ENCODE results near the gene VOPP1.
"Not testable (repeated sequence)": the region's sequence is repeated elsewhere in the genome, so short reads cannot be mapped to it uniquely, and the experiment has no call there.

The VOPP1 gene

DNA sequence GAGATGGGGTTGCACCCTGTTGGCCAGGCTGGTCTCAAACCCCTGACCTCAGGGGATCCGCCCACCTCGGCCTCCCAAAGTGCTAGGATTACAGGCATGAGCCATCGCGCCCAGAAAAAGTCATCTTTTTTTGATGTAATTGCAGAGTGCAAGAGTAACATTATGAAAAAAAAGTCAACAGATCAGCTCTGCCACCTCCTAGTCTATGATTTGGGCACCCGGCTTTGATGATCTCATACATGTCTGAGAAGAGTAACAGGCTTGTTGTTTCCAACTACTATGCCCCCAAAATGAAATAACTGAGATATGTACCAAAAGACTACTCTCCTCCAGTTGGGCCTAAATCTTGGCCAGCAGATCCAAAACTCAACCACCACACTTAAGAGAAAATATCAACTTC is 40.8 kb downstream of the VOPP1 start:
- no peak for DNase-seq

DNA sequence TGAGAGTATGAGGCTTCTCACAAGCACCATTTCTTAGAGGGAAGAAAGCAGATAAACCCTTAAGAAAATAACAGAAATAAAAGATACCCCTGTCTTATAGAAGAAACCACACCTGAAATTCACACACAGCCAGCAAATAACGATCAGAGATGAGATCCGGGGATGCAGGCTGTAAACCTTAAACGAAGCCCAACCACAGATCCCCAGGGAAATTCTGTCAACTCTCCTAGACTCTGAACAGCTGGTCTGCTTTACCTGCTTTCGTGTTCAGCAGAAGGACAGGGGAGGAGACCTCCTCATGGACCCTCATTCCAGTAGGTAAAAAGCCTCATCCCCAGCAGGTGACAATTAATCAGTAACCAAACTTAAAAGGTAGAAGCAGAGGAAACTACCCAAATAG is 45.0 kb downstream of the VOPP1 start:
- DNase-seq, result no peak

DNA sequence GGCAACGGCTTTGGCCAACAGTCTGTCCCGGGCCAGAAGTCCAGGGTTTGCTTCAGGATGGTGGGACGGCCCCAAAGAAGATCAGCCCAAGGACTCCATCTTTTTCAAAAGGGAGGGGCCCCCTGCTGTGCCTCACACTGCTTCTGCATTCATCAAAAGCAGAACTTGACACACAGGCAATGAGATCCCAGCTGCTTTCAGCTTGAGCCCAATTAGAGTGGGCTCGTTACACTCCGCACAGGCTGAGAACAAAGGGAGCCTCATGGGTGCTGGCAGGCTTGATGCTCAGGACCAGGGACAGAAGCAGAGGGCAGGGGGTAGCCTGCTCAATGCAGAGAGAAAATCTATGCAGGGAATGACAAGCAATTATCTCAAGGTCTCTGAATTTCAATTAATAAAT is 45.5 kb downstream of the VOPP1 start:
- DNase-seq, result peak in 1 of 2 experiments; percentile 61

DNA sequence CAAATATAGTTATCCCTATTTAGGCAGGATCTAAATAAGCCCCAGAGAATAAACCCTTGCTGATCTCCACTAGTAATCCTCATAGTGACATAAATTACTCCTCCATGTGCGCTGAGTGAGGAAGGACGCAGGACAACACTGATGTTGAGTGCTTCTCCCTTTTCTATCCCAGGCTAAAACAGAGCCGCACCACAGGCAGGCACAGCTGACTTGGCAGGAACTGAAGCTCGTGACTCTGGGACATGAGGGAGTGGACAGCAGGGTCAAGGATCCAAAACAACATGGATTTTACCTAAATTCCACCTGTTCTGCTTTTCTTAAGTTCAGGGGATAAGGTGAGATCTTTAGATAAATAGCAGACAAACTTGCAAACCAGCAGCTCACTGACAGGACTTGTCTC is 46.0 kb downstream of the VOPP1 start:
- DNase-seq, result no peak

DNA sequence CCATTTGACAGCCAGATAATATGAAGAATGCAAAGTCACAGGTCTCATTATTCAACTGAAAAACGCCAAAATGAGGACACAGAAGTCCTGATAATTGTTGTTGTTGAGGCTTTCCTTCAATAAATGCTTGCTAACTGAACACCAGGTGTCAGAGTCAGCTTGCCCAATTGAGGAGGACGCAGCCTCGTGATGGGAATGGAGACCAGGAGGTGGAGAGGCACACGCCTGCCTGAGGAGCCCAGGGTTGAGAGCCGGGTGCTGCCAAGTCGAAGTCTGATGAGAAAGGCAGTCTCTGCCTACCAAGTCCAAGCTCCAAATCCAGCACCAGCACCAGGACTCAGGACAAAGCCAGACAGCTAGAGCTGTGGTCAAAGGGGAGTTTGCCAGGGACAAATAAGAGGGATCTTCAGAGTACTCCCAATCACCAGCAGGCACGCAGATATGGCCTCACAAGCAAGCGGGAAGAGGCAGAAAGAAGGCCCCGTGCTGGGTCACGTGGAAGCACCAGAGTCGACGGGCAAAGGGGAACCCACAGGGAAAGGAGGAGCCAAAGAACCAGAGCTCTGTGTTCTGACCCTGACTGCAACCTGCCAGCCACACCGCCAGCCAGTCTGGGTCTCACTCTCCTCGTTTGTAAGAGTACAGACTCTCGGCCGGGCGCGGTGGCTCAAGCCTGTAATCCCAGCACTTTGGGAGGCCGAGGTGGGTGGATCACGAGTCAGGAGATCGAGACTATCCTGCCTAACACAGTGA is 47.6 kb downstream of the VOPP1 start:
- DNase-seq, result no peak

DNA sequence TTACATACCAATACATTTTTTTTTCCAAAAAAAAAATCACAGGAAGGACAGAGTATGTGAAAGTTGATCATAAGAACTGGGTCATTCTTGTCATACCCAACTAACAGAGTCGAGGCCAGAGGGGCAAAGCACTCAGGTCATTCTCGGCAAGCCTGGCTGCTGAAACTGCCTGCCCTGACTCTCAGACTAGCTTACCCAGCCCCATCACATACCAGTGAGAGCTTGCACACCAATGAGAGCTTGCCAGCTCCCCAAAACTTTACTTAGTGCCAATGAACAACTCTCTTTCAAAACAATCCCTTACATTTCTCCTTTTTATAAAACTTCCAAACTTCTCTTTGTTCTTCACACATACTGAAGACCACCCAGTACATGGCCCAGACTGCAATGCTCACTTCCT is 48.9 kb downstream of the VOPP1 start:
- DNase-seq, result no peak

DNA sequence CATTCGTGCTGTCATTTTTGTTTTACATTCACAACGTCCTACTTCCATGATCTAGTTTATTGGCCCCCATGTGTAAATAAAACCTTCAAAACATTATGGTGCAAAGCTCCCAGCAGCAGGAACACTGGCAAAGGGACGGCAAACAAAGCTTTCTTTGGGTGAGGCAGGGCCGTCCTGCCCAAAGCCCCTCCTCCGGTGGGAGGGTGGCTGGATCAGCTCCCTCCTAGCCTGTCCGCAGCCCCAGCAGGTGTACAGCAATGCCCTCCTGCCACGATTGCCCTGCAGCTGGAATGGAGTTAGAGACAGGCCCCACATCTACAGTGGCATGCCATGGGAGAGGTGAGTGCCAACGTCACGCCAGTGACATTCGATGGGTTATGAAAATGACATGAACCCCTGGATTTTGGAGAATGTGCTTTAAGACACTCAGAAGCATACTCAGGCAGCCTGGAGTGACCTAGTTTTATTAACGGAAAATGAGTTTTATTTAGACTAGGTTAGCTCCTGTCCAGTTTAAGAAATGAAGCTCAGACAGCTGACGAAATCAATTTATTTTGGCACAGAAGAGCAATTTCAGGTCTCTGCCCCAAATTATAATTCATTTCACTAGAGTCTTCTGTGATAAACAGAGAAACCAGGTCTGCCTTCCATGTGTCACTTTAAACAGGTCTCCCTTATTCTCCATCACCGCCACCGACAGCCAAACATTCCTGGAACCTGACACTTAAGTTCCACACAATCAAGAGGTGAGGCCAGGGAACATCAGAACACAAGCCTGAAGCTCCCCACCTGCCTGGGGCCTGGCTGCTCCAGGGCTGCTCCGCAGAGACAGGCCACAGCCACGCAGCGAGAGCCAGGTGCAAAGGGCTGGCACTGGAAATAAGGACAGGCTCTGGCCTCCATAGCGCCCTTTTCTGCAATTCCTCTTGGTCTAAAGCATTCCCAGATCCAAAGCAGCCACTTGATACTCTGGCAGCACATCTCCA is 50.1 kb downstream of the VOPP1 start:
- no peak for DNase-seq

DNA sequence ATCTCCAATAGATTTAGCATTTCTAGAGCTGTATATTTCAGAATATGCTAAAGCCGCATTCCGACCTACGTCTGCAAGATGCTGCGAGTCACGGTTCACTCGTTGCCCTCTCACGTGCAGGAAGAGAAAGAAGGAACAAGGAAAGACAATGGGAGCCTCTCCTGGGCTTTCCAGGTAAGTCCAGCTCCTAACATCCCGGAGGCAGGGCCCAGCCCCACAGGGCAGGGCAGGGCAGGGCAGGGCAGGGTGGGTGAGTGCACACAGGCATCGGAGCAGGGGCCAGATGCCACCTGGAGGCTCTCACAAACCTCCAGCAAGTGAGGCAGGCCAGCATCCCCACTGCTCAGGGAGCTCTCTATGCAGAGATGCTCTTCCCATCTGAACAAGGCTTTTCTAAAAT is 50.8 kb downstream of the VOPP1 start:
- no peak for DNase-seq

DNA sequence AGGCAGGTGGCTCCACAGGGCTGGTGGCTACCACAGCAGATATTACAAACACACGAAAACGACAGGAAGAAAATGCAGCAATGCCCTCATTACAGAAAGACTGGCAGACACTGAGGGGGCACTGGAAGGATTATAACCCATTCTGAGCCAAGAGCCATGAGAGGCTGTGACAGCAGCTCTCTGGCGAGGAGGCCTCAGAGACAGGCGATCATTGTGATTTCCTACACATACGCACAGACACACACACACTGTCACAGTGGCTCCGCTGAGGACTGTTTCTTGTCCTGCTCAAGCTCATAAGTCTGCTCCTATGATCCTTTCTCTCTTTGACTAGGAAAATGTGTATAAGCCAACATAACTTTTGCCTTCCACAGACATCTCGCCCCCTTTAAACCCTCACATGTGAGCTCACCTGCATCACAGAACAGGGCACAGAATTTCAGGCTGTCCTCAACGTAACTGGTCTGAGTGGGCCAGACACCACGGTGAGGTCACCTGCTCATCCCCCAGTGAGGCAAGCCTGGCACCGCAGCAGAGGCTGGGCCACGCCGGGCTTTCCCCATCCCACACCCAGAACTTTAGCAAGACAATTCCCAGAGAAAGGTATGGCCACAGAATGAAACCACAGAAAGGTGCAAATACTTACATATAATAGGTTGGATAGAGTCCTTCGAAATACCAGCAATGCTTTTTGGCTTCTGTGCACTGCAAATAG is 51.7 kb downstream of the VOPP1 start:
- DNase-seq, result no peak

DNA sequence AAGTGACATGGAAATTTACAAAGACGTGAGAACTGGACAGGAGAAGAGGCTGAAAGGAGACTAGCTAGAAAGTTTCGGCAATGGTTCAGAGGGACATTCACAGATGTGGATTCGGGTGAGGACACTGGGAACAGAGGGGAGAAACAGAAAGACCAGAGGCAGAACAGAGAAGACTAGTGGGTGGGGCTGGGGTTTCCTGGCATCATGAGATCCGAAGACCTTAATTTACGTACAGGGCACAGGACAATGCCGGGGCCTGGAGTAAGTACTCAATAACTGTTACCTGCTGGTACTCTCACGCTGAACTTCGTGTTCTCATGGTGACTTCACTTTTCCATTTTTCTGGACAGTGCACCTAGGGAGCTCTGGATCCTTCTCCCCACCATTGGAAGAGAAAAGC is 53.5 kb downstream of the VOPP1 start:
- DNase-seq, result no peak

DNA sequence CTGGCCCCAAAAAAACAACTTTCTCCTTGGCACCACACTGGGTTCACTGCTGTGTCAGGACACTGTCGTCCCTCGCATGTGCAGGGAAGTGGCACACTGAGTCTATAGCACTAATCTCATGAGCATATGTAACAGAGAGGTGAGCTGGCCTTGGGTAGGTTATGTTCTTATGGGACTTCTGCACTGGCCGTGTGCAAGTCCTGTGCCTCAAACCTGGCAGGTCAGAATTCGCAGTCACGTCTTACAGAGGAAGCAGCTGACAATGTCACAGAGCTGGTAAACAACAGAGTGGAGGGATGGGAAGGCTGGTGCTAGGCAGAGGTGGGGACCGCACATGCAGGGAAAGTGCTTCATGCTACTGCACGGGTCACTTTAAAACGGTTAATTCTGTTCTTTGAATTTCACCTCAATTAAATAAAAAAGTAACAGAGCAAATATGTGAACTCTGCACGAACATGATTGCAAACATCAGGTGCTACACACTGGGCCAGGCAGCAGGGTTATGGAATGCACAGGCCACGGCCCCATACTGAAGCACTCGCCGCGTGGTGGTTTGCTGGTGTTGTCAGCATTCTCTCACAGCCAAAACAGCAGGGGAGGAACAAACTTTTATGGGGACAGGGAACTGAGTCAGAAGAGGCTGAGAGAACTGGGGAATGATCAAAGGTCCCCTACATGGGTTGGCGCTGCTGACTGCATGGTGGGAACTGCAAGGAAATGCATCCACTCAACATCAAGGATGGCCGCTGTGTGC is 54.2 kb downstream of the VOPP1 start:
- no peak for DNase-seq

DNA sequence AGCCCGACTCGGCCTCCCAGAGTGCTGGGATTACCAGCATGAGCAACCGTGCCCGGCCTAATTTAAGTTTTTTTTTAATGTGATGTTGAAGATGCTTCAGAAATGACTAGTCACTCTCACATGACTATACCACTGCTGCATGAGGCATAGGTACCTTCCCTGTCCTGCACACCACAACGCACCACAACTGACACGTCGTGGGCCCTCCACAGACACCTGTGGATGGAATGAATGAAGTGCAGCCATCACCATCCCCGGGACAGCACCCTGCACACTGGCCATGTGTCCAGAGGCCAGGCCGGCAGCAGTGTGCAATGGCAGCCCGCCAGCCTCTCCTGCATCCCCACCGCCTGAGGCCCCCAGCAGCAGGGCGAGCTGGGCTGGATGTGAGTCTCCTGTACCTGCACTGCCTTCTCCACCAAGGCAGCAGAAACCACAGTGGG is 55.1 kb downstream of the VOPP1 start:
- DNase-seq, result no peak

DNA sequence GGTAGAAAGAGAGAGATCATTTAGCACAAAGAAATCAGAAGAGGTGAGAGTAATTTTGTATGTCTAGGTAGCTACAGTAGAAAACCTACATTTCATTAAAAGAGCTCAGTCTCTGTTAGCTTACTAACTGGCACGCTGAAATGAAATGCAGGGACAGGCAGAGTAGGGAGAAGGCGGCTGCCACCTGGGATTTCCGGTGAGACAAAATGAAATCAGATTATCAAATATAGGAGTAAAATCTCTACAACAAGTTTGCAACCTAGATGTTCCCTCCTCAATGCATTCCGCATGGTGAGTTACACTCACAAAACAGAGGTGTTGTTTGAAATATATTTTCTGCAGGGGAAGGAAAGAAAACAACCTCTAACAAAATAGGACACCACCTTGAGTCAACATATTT is 55.9 kb downstream of the VOPP1 start:
- DNase-seq, result no peak

DNA sequence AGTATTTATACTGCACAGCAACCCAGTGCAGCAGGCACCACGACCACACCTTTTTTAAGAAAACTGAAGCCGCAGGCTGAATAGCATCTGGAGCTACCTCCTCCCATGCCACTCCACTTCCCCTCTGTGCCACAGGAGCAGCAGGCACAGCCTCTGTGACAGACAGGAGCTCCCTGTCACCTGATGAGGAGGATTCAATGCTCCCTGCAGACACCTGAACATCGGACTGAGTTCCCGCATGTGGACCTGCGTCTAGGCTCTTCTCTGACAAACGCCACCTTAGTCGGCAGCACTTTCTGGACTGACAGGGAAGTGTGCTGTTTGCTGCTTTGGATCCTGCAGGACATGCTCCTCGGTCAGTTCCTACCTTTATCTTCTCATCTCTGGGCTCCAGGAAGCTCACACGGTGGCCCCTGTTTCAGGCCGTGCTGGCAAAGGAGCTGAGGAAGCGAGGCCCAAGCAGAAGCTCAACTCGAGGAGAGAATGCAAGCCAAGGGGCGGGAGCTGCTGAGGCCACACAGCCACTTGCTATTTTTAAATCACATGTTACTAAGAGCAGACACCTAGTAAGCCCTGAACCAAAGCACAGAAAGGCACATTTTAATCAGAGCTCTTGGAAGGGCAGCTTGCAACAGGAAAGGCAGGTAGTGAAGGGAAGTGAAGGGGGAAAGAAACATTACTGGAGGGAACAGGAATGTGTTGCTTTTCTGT is 56.6 kb downstream of the VOPP1 start:
- no peak for DNase-seq

DNA sequence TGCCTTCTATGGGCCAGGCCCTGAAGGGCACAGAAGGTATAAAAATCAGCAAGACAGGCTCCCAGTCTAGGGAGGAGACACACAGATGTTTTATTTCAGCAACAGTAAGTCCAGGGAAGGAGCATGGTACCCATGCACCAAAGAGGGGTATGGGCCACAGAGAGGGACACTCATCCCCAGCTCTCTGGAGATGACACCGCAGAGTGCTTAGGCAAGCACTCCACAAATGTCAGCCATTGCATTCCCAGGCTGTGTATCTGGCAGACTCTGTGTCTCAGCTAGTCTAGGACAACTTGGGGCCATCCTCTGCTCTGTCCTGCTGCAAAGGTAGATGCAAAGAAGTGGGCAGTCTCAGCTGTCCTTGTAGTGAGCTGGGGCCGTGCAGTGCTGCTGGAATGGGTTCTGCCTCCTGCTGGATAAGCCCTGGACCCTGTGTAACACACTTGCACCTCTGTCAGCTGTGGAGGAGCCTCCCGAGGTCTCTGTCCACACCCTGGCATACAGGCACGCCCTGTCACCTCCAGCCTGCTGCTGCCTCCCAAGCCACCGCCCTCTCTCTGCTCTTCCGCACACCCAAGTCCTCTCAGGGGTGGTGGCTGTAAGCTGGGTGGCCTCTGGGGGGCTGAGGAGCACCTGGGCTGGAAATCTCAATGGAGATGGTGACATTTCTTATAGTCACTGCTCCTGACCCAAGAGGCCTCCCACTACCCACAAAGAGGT is 57.6 kb downstream of the VOPP1 start:
- no peak for DNase-seq

DNA sequence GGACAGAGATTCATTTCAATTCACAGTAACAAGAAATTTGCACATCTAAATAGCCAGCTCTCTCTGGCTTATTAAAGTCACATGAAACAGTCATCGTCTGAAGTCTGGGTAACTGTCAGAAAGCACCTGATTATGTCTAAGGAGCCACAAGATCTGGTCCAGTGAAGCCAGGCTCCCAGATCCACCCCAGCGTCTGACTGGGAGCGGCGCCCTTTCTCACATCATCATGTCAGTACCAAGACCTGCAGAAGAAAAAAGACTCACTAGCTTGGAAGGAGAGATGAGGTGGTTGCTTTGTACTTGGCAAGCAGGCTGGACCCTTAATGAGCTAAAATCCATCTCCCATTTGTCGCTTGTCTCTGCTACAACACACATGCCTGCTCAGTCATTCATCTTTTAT is 58.4 kb downstream of the VOPP1 start:
- DNase-seq, result no peak

DNA sequence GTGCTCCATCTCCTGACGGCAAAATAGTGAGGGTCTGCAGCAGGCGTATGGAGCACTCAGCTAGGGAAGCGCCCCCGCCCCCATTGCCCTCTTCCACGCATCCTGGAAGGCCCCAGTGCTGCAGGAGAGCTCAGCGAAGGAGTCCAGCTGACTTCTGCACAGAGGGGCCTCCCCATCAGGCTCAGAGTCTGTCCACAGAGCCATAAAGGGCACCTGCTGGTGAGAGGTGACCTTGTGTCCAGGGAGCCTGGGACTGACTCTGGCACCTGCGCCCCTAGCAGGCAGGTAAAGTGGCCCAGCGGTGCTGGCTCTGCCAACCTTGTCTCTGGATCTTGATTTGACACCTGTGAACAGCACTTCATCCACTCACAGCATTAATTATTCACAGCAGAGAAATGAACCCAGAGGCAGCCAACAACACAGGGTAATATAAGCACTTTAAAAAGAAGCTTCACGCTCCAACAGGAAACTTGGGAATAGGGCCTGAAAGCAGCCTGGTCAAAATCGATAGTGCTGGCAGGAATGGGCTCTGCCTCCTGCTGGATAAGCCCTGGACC is 59.6 kb downstream of the VOPP1 start:
- no peak for DNase-seq

DNA sequence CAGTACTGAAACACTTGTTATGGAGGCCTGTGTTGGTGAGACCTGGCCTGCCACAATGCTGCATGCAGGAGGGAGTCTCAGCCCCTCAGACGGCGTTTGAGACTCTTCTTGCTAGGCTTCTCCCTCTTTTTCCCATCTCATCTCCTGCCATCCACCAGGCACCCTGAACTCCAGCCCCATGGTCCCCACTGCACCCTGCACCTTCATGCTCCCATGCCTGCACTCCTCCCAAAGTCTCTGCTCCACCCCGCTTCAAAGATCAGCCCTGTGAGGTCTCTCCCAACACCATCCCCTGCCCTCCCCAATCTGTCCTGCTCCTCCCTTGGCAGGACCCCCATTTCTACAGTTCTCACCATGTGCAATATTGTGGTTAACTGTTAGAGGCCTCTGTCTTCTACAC is 61.7 kb downstream of the VOPP1 start:
- no peak for DNase-seq

DNA sequence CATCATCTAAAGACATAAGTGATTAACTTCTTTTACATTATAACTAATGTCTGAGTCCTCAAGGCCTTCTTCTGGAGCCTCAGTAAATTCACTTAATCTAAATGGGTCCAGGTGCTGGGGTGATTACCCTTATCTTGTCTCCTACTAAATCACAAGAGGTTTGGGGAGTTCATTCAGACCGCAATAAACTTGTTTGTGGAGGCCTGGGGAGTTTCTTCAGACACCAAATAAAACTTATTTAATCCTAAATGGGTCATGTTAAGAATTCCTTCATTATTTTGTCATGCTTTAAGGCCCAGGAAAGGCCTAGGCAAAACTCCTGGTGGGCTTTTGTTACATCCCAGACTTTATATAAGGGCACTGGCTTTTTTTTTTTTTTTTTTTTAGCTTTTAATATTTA is 62.1 kb downstream of the VOPP1 start:
- not testable (repeated sequence) for DNase-seq

DNA sequence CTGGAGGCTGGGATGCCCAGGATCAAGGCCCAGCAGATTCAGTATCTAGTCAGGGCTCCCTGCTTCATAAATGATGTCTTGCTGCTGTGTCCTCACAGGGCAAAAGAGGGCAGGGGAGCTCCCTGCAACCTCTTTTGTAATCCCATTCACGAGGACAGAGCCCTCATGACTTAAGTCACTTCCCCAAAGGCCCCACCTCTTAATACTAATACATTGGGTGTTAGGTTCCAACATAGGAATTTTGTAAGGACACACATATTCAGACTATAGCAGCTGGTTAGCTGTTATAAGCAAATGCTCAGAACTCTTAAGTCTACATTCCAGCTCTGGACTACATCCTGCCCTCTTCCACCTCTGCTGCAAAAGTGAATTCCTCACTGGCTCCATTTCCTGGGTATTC is 63.0 kb downstream of the VOPP1 start:
- no peak for DNase-seq

All from NCI-H446 (cell line).